GM18858 (cell line): ENCODE data around the gene CPLX4.
"Not testable (repeated sequence)": the region's sequence is repeated elsewhere in the genome, so short reads cannot be mapped to it uniquely, and the experiment has no call there.

Experiments
- ATAC-seq: cut with Tn5 transposase; IDR thresholded peaks from one replicate; pipeline ENCODE4 v1.9.1; 2021; ENCODE audit not compliant: unreplicated experiment

The CPLX4 gene

DNA sequence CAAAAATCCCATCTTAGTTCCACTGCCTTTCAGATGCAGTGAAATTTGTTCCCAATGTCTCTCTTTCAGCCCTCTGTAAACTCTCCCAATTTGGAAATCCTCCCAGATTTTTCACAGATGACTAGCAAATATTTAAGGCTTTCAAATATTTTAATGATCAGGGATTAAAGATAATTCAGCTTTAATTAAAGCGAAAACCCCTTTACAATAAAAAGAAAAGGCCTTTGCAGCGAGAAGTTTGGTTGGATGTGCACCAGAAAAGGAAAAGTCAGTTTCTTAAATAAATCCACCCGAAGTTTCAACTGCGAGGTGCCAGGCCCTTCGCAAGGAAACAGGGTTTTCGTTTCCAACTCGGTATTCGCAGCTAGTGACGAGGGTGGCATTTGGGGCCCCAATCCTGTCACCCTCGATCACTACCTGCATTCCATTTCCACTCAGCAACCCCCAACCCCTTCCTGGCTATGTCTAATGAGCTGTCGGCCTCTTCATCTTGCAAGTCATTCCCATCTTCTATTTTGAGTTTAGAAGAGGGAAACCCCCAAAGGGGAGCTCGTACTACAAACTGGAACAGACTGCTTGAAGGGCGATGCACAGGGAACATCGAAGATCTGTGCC lies 46.7 kb downstream of the CPLX4 start:
- no peak for ATAC-seq

- ATAC-seq = no peak
These were observed 47.7 kb downstream of the CPLX4 start for GRCh38 chr18:59270689-59271257.

GRCh38 chr18:59269563-59270119 lies 48.8 kb downstream of the CPLX4 start:
- no peak for ATAC-seq

DNA sequence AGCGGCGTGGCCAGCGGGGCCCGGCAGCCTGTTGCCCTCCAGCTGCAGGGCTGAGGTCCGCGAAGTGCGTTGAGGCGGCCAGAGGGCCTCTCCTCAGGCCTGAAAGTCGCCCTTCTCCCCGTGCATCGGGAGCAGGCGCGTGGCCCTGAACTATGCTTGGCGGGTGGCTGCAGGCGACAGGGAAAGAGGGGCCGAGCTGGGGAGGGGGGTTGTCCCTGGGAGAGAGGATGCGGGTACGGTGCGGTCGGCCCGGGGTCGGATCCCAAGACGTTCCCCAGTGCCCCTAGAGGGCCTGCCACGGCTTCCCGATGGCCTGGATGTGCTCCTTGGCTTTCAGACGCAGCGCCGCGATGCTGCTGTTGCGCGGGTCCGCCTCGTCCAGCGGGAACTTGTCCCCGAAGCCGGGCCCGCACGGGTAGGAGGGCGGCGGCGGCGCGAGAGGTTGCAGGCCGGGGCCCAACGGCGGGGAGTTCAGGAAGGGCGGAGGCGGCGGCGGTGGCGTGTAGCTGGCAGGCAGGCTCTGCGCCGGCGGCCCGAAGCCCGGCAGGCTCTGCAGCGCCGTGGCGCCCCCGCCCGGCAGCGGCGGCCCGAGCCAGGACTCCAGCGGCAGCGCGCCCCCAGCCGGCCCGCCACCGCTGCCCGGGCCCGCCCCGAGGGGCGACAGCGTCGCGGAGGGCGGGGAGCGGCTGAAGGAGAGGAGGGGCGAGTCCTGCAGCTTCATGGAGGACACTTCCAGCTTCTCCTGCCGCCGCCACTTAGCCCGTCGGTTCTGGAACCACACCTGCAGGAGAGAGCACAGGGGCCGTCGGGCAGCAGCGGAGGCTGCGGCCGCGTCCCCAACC lies 49.5 kb downstream of the CPLX4 start:
- no peak for ATAC-seq

DNA sequence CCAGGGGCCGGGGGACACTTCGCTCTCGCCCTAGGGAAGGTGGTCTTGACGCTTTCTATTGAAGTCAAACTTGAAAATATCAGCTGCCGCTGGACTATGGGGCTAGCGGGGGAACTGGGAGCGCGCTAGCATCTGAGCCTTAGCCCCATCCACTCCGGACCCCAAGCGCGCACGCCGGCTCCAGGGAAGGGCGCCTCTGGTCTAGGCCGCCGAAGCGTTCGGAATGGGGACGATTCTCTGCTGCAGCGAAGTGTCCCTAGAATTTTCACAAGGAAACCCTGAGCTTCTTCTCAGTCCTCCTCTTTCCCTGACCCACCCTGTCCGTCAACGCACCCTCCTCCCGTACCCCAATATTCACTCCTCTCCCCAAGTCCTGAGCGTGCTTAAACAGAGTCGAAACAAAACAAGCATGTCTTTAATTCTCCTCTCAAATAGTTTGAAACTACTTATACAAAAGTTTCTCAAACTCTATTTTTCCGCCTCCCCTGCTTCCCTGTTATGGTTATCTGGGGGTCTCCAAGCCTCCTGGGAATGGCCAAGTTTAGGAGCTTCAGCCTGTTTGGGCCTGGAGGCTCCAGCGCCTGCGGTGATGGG lies 50.2 kb downstream of the CPLX4 start:
- no peak for ATAC-seq

- ATAC-seq = no peak
These were observed 50.8 kb downstream of the CPLX4 start for GRCh38 chr18:59267503-59268126.

- no peak for ATAC-seq
These were observed 51.5 kb downstream of the CPLX4 start for GRCh38 chr18:59266886-59267502.

DNA sequence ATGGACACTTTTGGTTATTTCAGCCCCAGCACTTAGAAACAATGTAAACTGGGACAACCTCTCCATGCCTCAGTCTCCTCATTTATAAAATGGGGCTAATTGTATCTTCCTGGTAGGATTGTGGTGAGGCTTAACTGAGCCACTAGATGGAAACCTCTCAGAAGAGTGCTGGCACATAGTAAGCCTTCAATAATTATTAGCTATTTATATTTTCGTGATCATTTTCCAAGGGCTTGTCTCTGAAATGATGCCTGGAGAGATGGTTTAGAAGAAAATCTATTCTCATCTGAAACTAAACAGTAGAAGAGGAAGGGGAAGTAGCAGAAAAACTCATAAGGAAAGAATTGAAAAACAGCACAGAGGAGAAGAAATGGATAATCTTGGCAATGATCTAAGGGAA lies 52.0 kb downstream of the CPLX4 start:
- ATAC-seq = no peak

GRCh38 chr18:59265974-59266369 lies 52.5 kb downstream of the CPLX4 start:
- no peak for ATAC-seq

- no peak for ATAC-seq
These were observed 53.0 kb downstream of the CPLX4 start for GRCh38 chr18:59265246-59265973.

GRCh38 chr18:59264651-59265245 lies 53.7 kb downstream of the CPLX4 start:
- ATAC-seq = no peak

- ATAC-seq = no peak
These were observed 54.3 kb downstream of the CPLX4 start for GRCh38 chr18:59264121-59264571.

DNA sequence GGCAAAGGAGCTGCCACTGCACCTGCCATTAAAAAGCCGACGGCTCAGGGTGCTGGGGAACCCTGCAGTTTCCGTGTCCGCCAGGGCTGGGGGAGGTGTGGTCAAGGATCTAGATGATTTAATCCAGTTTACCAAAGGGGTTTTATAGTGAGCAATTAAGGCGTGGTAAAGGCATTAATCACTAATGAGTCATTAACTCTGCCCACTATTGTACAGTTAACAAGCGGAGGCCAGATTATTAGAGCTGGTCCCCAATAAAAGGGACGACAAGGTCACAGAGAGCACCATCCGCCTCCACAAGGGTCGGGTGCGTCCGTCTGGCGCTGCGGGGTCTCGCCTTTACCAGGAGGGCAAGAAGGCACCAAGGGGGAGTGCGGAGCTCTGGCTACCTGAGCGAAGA lies 54.8 kb downstream of the CPLX4 start:
- ATAC-seq = no peak

- not testable (repeated sequence) for ATAC-seq
These were observed 56.2 kb downstream of the CPLX4 start for GRCh38 chr18:59262243-59262642.

DNA sequence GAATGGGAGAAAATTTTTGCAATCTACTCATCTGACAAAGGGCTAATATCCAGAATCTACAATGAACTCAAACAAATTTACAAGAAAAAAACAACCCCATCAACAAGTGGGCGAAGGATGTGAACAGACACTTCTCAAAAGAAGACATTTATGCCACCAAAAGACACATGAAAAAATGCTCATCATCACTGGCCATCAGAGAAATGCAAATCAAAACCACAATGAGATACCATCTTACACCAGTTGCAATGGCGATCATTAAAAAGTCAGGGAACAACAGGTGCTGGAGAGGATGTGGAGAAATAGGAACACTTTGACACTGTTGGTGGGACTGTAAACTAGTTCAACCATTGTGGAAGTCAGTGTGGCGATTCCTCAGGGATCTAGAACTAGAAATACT lies 56.6 kb downstream of the CPLX4 start:
- ATAC-seq = not testable (repeated sequence)

GRCh38 chr18:59255491-59255890 lies 63.0 kb downstream of the CPLX4 start:
- not testable (repeated sequence) for ATAC-seq

DNA sequence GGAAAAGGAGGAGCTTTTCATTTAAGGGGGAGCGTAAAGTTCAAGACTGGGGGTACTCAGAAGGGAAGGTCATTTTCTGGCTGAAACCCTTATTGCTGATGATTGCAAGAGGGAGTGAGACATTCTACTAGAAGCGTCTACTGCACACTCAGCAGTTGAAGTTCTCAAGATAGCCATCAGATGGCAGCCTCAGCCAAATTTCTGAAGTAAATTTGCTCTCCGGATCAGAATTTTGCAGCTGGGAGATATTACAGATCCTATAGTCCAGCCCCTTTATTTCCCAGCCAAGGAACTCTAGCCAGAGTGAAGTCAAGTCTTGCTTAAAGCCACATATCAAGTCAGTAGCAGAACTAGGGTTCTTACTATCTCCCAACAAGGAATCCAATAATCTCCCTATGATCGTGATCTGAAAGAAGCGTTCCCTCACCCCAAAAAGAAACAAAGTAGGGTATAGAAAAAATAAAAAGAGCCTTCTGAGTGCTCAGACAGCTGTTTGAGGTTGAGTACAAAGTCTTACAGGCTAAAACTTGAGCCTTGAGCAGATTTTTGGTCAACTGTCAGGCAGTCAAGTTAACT lies 69.2 kb downstream of the CPLX4 start:
- ATAC-seq = no peak

GRCh38 chr18:59246796-59247195 lies 71.7 kb downstream of the CPLX4 start:
- no peak for ATAC-seq
